ENCODE results near the gene VAV2. TPM values are rescaled to one million over a fixed set of nuclear protein-coding genes. Genes with fewer than 3 reads are reported as not detected.

The VAV2 gene
- total RNA-seq, 1 donor from 2014 or later = 12.7 TPM

DNA sequence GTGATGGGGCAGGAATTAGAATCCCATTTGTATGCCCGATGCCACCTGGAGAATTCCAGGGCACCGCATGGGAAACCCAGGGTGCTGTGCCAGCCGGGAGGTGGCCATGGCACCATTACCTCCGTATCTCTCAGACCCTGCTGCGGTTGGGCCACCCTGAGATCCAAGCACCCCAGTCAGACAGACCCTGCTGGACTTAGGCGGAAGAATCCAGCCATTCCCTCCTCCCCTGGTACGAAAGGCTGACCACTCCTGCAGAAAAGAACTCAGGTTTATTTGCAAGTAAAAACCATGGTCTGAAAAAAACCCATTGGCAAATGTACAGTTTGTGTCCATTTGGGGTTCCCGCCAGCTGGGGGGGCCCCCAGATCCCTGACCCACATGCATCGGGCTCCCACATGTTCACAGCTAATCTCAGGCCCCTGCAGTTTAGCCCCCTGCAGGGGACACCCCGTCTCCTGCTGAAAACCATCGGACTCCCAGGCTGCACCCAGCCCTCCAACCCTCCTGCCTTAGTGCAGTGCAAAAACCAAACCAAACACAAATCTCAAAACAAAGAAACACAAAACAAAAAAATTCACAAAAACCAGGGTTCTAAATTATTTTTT, 230.4 kb downstream of the VAV2 start:
- no peak for DNase-seq (ENCODE audit: low spot score in 2 of 2)
- Histone ChIP-seq H3K27ac (no peak overlapping the region), H3K4me1 (no peaks in the 10 kb centered on the region), H3K4me3 (no peak overlapping the region), H3K9me3 (no peaks in the 10 kb centered on the region), H3K36me3 (peaks cover 6 to 14% of the 10 kb centered on the region in 2 donors), H3K27me3 (no peaks in the 10 kb centered on the region)
- no peak for TF ChIP-seq CTCF (IDR thresholded peaks at IDR 0.05)
- intact Hi-C loops (cut with DNase I) = no loop called here

GRCh38 chr9:133760713-133761290, 231.3 kb downstream of the VAV2 start:
- Histone ChIP-seq H3K27me3 (no peaks in the 10 kb centered on the region), H3K4me1 (no peaks in the 10 kb centered on the region), H3K36me3 (peaks cover 6 to 13% of the 10 kb centered on the region in 2 donors), H3K4me3 (no peak overlapping the region), H3K9me3 (no peaks in the 10 kb centered on the region), H3K27ac (no peak overlapping the region)
- DNase-seq (ENCODE audit: low spot score in 2 of 2) = no peak
- intact Hi-C loops (cut with DNase I) = no loop called here
- no peak for TF ChIP-seq CTCF (IDR thresholded peaks at IDR 0.05)

DNA sequence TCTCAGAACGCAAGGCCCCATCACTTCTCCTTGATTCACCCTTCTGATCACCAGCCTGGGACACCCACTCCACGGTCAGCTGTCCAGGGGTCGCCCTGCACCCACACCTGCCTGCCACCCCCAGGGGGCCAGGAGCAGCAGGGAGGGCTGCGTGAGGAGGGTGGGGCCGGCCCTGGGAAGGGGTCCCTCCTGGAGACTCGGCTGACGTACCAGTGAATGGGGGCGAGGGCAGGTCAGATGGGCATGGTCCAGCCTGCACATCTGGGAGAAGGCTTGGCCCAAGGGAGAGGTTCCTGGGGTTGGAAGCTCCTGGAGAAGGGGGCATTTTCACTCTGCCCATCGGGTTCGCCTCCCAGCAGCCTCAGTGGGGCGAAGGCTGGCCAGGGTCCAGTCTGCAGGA, 232.2 kb downstream of the VAV2 start:
- TF ChIP-seq CTCF (IDR thresholded peaks at IDR 0.05) = no peak
- no peak overlapping the region for H3K27ac ChIP-seq
- no peaks in the 10 kb centered on the region for H3K9me3 ChIP-seq
- H3K27me3 ChIP-seq = no peaks in the 10 kb centered on the region
- peaks cover 6 to 13% of the 10 kb centered on the region in 2 donors for H3K36me3 ChIP-seq
- intact Hi-C loops (cut with DNase I) = no loop called here
- no peak overlapping the region for H3K4me3 ChIP-seq
- H3K4me1 ChIP-seq = no peaks in the 10 kb centered on the region
- DNase-seq (ENCODE audit: low spot score in 2 of 2) = no peak

DNA sequence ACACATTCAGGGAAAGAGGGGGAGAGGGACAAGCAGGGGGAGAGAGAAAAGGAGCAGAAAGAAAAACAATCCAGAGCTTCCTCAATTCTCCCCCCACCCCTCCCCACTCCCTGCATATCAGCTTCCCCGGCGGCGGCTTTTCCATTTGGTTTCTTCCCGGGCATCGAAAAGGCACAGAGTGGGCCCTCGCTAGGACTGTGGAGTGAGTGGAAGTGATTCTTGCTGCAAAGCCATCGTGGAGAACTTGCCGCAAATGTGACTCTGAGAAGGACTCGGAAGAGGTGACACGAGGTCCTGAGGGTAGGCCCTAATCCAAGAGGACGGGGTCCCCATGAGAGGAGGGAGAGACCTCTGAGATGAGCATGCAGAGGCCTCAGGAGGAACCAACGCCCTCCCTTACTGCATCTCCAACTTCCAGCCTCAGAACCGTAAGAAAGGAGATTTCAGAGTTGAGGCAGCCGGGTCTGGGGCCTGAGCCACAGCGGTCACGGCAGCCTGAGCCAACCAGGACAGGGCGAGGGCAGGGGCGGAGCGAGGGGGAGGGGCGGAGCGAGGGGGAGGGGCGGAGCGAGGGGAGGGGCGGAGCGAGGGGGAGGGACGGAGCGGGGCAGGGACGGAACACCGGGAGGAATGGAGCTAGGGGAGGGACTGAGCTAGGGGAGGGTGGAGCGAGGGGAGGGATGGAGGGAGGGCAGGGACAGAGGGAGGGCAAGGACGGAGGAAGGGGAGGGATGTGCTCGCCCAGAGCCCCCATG, 232.8 kb downstream of the VAV2 start:
- no peak for DNase-seq (ENCODE audit: low spot score in 2 of 2)
- H3K4me1 ChIP-seq = no peaks in the 10 kb centered on the region
- H3K9me3 ChIP-seq = no peaks in the 10 kb centered on the region
- intact Hi-C loops (cut with DNase I) = no loop called here
- no peak overlapping the region for H3K4me3 ChIP-seq
- peaks cover 6 to 13% of the 10 kb centered on the region in 2 donors for H3K36me3 ChIP-seq
- no peak overlapping the region for H3K27ac ChIP-seq
- H3K27me3 ChIP-seq = no peaks in the 10 kb centered on the region
- TF ChIP-seq CTCF (IDR thresholded peaks at IDR 0.05) = no peak

DNA sequence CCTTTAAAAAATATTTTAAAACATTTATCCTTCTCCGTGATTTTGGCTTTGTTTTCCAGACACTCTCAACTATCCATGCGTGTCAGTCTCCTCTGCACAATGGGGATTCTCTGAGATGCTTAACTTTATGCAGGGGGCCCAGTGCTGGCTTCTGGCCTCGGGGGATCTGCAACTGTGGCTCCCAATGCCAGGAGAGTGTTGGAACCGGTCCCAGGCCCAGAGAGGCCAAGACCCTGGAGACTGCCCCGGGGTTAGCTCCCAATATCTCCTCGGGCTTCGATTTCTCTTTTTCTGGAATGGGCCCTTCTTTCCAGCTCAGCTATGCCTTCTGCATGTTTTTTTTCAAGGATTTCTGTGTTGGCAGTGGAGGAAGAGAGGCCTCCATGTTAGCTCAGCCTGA, 233.9 kb downstream of the VAV2 start:
- no peaks in the 10 kb centered on the region for H3K27me3 ChIP-seq
- intact Hi-C loops (cut with DNase I) = no loop called here
- no peak overlapping the region for H3K27ac ChIP-seq
- DNase-seq (ENCODE audit: low spot score in 2 of 2) = no peak
- peaks cover 0 to 6% of the 10 kb centered on the region in 2 donors for H3K36me3 ChIP-seq
- H3K9me3 ChIP-seq = no peaks in the 10 kb centered on the region
- no peak overlapping the region for H3K4me3 ChIP-seq
- no peaks in the 10 kb centered on the region for H3K4me1 ChIP-seq
- TF ChIP-seq CTCF (IDR thresholded peaks at IDR 0.05) = no peak
